Measurements from ENCODE around the gene LGI4. TPM values are rescaled to one million over a fixed set of nuclear protein-coding genes. Genes with fewer than 3 reads are reported as not detected.

LGI4 gene
- total RNA-seq, 1 donor from 2014 or later = 16.1 TPM

GRCh38 chr19:35108730-35109129, 26.1 kb downstream of the LGI4 start:
- Mint-ChIP-seq H3K4me1 (peaks cover 34% of the 10 kb centered on the region), H3K9me3 (peaks cover 4% of the 10 kb centered on the region), H3K27ac (ENCODE audit: unreplicated experiment) (peak overlapping the region; percentile 91), H3K4me3 (no peak overlapping the region), H3K27me3 (ENCODE audit: low read depth) (no peaks in the 10 kb centered on the region), H3K36me3 (ENCODE audit: low read depth) (no peaks in the 10 kb centered on the region)
- no peak for DNase-seq (ENCODE audit: low read depth, low spot score)
- no peak for TF ChIP-seq CTCF (conservative IDR thresholded peaks at IDR 0.05)

GRCh38 chr19:35107545-35107944, 27.3 kb downstream of the LGI4 start:
- peak overlapping the region; percentile 39 for H3K27ac Mint-ChIP-seq (ENCODE audit: unreplicated experiment)
- peak overlapping the region; percentile 16 for H3K4me3 Mint-ChIP-seq
- DNase-seq (ENCODE audit: low read depth, low spot score) = peak; percentile 41

GRCh38 chr19:35106898-35107541, 27.8 kb downstream of the LGI4 start:
- no peak for TF ChIP-seq CTCF (conservative IDR thresholded peaks at IDR 0.05)
- peak overlapping the region; percentile 16 for H3K4me3 Mint-ChIP-seq

More at GRCh38 chr19:35107545-35107944, 27.3 kb downstream of the LGI4 start:
- Mint-ChIP-seq H3K27me3 (ENCODE audit: low read depth) (no peaks in the 10 kb centered on the region), H3K36me3 (ENCODE audit: low read depth) (no peaks in the 10 kb centered on the region), H3K9me3 (peaks cover 4% of the 10 kb centered on the region), H3K4me1 (peaks cover 36% of the 10 kb centered on the region)
- no peak for TF ChIP-seq CTCF (conservative IDR thresholded peaks at IDR 0.05)

GRCh38 chr19:35106291-35106583, 28.6 kb downstream of the LGI4 start:
- no peaks in the 10 kb centered on the region for H3K27me3 Mint-ChIP-seq (ENCODE audit: low read depth)
- no peak overlapping the region for H3K4me3 Mint-ChIP-seq
- no peak overlapping the region for H3K27ac Mint-ChIP-seq (ENCODE audit: unreplicated experiment)
- no peak for DNase-seq (ENCODE audit: low read depth, low spot score)
- H3K4me1 Mint-ChIP-seq = peaks cover 31% of the 10 kb centered on the region
- peaks cover 4% of the 10 kb centered on the region for H3K9me3 Mint-ChIP-seq
- no peak for TF ChIP-seq CTCF (conservative IDR thresholded peaks at IDR 0.05)
- no peaks in the 10 kb centered on the region for H3K36me3 Mint-ChIP-seq (ENCODE audit: low read depth)

More at GRCh38 chr19:35106898-35107541, 27.8 kb downstream of the LGI4 start:
- peaks cover 4% of the 10 kb centered on the region for H3K9me3 Mint-ChIP-seq
- H3K36me3 Mint-ChIP-seq (ENCODE audit: low read depth) = no peaks in the 10 kb centered on the region
- H3K27ac Mint-ChIP-seq (ENCODE audit: unreplicated experiment) = peak overlapping the region; percentile 39
- H3K27me3 Mint-ChIP-seq (ENCODE audit: low read depth) = no peaks in the 10 kb centered on the region
- H3K4me1 Mint-ChIP-seq = peaks cover 34% of the 10 kb centered on the region
- no peak for DNase-seq (ENCODE audit: low read depth, low spot score)

GRCh38 chr19:35105411-35106290, 29.2 kb downstream of the LGI4 start:
- Mint-ChIP-seq H3K4me1 (peaks cover 31% of the 10 kb centered on the region), H3K27me3 (ENCODE audit: low read depth) (no peaks in the 10 kb centered on the region), H3K4me3 (no peak overlapping the region), H3K36me3 (ENCODE audit: low read depth) (no peaks in the 10 kb centered on the region), H3K27ac (ENCODE audit: unreplicated experiment) (no peak overlapping the region), H3K9me3 (peaks cover 4% of the 10 kb centered on the region)
- no peak for DNase-seq (ENCODE audit: low read depth, low spot score)
- no peak for TF ChIP-seq CTCF (conservative IDR thresholded peaks at IDR 0.05)

All from neural crest cell (in vitro differentiated cells).